ENCODE data around the gene MCM3. TPM values are rescaled to one million over a fixed set of nuclear protein-coding genes. Genes with fewer than 3 reads are reported as not detected.

The MCM3 gene
- polyA plus RNA-seq, 3 donors = 110 to 142 (median 137) TPM

DNA sequence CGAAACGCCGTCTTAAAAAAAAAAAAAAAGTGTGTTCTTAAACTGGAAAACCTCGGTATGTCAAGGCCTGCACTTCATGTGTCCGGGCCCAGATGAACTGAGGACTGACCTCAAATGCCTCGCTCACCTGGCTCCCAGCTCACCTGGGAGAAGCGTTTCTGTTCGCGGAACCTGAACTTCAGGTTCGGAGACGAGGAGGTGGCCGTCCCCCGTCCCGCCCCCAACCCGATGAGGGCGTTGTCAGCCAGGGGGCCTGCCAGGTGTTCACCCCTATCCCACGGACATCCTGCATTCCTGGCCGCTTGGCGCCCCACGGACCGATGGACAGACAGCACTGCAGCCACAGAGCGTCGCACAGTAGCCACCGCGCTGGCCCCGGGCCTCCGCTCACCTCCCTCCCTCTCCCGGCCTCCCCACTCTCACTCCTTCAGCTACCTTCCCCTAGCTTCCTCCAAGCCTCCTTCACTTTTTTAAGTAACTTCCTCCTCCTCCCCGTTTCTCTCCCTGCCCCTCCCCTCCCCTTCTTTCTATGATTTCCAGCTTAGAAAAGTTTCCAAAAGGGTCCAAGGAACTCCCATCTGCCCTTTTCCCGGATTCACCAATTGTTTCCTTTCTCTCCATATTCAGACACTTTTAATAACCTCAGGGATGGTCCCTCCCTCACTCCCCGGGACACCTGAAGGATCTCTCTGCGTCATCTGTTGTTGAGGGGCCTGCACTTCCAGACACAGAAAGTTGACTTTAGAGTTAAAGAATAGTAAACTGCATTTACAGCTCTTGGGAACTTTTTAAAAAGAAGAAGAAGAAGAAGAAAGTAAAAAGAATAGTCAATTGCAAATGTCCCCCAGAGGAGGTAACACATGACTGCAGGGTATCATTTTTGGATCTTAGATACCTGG, 22.7 kb upstream of the MCM3 start:
- DNase-seq (ENCODE audit: extremely low read depth in 1 of 11, low read depth in 9 of 11, low spot score in 4 of 11) = no peak

- no peak for DNase-seq (ENCODE audit: extremely low read depth in 1 of 11, low read depth in 9 of 11, low spot score in 4 of 11)
Measured at GRCh38 chr6:52305948-52306767, 21.6 kb upstream of the MCM3 start.

- DNase-seq (ENCODE audit: extremely low read depth in 1 of 11, low read depth in 9 of 11, low spot score in 4 of 11) = no peak
Measured at GRCh38 chr6:52305411-52305810, 20.9 kb upstream of the MCM3 start.

- no peak for DNase-seq (ENCODE audit: extremely low read depth in 1 of 11, low read depth in 9 of 11, low spot score in 4 of 11)
Measured at GRCh38 chr6:52304983-52305390, 20.4 kb upstream of the MCM3 start.

DNA sequence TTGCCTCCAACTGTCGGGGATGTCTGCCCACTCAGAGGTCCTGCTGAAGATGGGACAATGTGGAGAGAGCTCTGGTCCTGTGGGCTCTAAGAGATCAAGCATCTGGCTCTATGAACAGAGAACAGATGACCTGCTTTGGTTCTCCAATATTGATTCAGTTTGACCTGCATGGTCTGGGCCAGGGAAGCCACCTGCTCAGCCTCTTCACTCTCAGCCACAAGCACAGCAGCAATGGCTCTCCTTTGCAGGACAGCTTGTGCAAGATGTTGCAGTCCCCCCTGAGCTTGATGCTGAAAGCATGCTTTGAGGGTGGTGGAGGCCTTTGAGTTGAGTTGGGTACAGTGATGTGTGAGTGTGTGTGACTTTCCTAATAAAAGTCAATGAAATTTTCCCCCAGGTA, 18.6 kb upstream of the MCM3 start:
- DNase-seq (ENCODE audit: extremely low read depth in 1 of 11, low read depth in 9 of 11, low spot score in 4 of 11) = no peak

GRCh38 chr6:52301326-52301725, 16.8 kb upstream of the MCM3 start:
- DNase-seq (ENCODE audit: extremely low read depth in 1 of 11, low read depth in 9 of 11, low spot score in 4 of 11) = no peak

- DNase-seq (ENCODE audit: extremely low read depth in 1 of 11, low read depth in 9 of 11, low spot score in 4 of 11) = no peak
Measured at GRCh38 chr6:52300489-52300931, 16.0 kb upstream of the MCM3 start.

- DNase-seq (ENCODE audit: extremely low read depth in 1 of 11, low read depth in 9 of 11, low spot score in 4 of 11) = no peak
Measured at GRCh38 chr6:52299653-52300052, 15.1 kb upstream of the MCM3 start.

DNA sequence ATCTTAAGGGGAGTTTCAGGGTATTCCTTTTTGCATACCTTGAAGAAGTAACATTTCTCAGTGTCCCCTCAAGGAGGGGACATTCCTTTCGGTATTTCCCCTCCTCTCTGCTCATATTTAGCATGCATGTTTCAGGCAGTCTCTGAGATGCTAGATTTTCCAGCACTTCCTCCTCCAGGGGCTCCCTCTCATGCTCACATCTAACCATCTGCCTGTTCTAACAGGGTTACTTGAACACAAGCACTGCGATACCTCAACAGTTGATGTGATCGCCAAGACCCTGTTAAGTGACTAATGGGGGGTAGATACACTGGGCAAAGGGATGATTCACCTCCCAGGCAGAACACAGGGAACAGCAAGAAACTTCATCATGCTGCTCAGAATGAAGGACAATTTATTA, 12.9 kb upstream of the MCM3 start:
- no peak for DNase-seq (ENCODE audit: extremely low read depth in 1 of 11, low read depth in 9 of 11, low spot score in 4 of 11)

DNA sequence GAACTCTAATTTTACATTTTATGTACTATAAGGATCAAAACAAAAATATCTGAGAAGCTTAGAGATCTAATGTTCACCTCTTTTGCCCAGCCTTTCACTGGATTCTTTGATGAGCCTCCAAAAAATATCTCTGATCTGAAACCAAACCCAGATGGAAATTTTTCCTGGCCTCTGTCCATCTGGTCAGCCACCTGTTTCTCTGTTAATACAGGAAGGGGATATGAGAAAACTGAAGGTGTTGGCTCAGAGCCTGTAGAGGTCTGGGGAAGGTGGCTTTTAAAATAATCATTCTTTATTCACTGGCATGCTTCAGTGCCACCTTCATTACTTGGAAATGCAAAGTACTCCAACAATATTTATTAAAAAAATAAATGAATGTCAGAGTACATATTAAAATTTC, 8.5 kb upstream of the MCM3 start:
- no peak for DNase-seq (ENCODE audit: extremely low read depth in 1 of 11, low read depth in 9 of 11, low spot score in 4 of 11)

- DNase-seq (ENCODE audit: extremely low read depth in 1 of 11, low read depth in 9 of 11, low spot score in 4 of 11) = no peak
Measured at GRCh38 chr6:52288841-52289240, 4.3 kb upstream of the MCM3 start.

DNA sequence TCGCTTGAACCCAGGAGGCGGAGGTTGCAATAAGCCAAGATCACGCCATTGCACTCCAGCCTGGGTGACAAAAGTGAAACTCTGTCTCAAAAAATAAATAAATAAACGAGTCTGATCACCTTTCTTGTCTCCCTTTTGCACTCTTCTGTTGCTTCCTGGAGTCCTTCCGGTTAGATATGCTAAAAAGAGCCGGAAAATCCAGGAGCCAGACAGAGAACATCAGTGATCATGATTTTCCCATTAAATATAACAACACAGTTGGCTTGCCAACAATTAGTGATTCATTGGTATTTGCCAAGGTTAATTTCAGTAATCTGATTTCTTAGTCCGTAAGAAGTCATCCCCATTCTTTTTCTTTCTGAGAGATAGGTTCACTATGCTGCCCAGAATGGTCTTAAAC, 3.7 kb upstream of the MCM3 start:
- no peak for DNase-seq (ENCODE audit: extremely low read depth in 1 of 11, low read depth in 9 of 11, low spot score in 4 of 11)

DNA sequence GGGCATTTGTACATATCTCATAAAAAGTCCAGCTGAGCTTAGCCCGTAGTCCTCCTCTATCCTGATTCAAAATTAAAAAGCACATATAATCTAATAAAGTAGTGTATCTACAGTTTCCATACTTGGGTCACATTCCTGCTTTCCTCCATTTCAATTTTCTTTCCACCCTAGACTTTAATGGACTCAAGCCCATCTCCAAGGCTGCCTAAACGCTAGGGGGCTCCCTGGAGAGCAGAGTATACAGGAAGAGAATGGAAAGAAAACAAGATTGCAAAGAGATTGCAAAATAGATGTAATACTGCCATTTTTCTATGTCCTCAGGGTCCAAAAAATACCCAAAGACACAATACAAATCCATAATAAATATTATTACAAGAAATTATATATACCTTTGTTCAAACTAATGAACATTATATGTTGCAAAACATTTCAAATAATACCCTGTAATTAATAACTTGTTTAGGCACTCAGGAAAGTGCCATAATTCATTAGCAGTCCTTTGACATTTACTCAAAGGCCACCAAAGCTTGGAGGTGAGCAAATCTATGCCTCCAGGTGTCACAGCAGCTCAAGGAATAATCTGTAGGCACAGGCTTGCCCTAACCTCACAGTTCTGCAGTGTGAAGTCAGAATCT, 2.4 kb upstream of the MCM3 start:
- DNase-seq (ENCODE audit: extremely low read depth in 1 of 11, low read depth in 9 of 11, low spot score in 4 of 11) = peak in 4 of 11 donors; percentile 33 to 63 (median 39)

DNA sequence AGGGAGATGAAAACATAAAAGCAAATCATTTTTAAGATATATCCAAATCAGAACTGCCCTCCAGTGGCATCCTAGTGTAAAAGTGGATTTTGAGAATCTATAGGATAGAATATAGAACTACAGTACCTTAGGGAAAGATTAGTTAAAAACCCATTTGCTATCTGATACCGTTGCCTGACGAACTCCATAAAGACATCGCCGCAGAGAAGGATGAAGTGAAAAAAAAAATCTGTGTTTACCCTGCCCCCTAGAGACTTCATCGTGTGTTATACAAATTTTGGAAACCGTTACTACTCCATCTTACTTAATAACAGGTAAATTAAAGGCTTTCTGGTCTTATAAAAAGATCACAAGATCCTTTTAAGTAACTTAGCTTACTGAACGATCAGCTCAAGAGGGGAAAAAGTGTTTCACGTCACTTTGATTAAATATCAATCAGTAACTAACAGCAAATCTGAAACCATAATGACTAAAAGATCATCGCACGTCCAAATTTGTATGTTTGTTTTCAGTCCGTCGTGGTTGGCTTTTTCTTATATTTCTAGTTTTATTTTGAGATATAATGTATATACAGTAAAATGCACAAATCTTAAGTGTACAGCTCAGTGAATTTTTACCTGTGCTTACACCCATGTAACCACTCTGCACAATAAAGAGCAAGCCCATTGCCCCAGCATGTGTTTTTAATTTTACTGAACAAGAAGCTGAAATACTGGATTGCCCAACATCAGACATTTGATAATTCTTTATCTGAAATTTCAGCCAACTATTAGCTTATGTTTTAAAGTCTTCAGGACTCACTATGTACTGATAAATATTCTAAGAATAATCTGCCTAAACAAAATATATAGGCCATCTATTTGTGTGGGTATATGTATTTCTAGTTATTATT, 881 bp upstream of the MCM3 start:
- no peak for DNase-seq (ENCODE audit: extremely low read depth in 1 of 11, low read depth in 9 of 11, low spot score in 4 of 11)

GRCh38 chr6:52284131-52284459, 447 bp downstream of the MCM3 start:
- peak in 3 of 11 donors; percentile 22 to 33 (median 29) for DNase-seq (ENCODE audit: extremely low read depth in 1 of 11, low read depth in 9 of 11, low spot score in 4 of 11)

- no peak for DNase-seq (ENCODE audit: extremely low read depth in 1 of 11, low read depth in 9 of 11, low spot score in 4 of 11)
Measured at GRCh38 chr6:52283111-52283510, 1.4 kb downstream of the MCM3 start.

DNA sequence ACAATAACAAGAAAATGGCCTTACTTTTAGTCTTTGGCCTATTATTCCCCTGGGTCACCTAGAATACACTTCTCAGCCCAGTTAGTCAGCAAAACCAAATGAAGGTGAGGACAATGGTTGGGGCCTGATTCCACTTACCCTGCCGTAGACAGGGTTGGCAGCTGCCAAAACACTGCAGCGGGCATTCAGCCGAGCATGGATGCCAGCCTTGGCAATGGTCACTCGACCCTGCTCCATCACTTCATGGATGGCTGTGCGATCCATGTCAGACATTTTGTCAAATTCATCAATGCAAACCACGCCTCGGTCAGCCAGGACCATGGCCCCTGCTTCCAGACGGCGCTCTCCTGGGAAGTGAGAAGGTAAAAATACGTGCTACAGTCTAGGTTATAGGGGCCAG, 8.4 kb downstream of the MCM3 start:
- no peak for DNase-seq (ENCODE audit: extremely low read depth in 1 of 11, low read depth in 9 of 11, low spot score in 4 of 11)

DNA sequence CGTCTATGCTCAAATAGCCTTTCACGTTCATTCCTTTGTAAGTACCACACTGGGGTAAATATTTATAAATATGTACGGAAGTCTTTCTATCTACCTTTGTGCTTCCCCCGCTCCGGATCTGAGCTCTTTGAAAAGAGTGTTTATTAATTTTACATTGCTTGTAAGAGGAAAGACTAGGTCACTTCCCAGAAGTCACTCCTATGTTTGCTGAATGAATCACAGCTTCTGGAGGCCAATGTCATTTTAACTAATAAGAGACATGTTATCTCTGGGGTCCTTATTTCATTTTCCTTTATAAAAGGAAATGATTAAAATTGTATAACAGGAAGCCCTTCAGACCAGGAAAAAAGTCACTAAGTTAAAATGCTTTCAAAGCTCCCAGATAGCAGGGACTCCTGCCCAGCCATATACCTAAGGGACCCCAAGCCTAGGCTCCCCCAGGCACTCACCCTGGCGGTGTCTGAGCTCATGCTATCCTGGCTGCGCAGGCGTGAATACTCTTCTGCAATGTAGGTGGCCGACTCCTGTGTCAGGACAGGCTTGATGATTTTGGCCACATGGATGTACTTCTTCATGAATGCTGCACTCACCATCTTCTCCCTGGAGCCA, 12.6 kb downstream of the MCM3 start:
- no peak for DNase-seq (ENCODE audit: extremely low read depth in 1 of 11, low read depth in 9 of 11, low spot score in 4 of 11)
